Thyroid gland (tissue), 4 donors: ENCODE measurements around the gene PCNX3.

Experiments
- POLR2A ChIP-seq, 2 donors: fragments of 450-650 bp; IDR thresholded peaks; one replicate each; pipeline ENCODE4 v1.6.1; 2017; ENCODE audit warnings: antibody characterized with exemption in 2 of 2, mild to moderate bottlenecking in 2 of 2, moderate library complexity in 1 of 2
- TF ChIP-seq, protein P1 (sequence below), 6 experiments: fragments of 200-600 bp in 3 of 6; fragments of 450-650 bp in 3 of 6; sonication (generic) in 3 of 6; IDR thresholded peaks; one replicate each; pipeline ENCODE4 v1.5.1; 2016 to 2019; ENCODE audit warnings: antibody characterized with exemption in 6 of 6, mild to moderate bottlenecking in 2 of 6, inconsistent platforms in 1 of 6, moderate library complexity in 1 of 6

DNA sequence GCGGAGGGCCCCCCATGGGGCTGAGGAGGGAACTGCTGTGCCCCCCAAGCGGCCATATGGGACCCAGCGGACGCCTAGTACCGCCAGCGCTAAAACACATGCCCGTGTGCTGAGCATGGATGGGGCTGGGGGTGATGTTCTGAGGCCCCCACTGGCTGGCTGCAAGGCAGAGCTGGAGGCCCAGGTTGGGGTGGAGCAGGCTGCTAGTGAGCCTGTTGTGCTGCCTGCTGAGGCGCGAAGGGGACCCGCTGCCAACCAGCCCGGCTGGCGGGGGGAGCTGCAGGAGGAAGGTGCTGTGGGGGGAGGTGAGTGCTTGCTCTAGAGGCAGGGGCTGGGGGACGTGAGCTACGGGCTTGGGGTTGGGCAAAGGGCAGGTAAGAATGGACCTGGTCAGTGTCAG lies 3.2 kb downstream of the PCNX3 start:
- TF ChIP-seq, protein P1, sequence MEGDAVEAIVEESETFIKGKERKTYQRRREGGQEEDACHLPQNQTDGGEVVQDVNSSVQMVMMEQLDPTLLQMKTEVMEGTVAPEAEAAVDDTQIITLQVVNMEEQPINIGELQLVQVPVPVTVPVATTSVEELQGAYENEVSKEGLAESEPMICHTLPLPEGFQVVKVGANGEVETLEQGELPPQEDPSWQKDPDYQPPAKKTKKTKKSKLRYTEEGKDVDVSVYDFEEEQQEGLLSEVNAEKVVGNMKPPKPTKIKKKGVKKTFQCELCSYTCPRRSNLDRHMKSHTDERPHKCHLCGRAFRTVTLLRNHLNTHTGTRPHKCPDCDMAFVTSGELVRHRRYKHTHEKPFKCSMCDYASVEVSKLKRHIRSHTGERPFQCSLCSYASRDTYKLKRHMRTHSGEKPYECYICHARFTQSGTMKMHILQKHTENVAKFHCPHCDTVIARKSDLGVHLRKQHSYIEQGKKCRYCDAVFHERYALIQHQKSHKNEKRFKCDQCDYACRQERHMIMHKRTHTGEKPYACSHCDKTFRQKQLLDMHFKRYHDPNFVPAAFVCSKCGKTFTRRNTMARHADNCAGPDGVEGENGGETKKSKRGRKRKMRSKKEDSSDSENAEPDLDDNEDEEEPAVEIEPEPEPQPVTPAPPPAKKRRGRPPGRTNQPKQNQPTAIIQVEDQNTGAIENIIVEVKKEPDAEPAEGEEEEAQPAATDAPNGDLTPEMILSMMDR (IDR thresholded peaks at IDR 0.05), result no peak
- no peak for TF ChIP-seq POLR2A (IDR thresholded peaks at IDR 0.05)
